Uterus (tissue), 2 donors: Measurements from ENCODE around the gene HTR2A.

Source experiments
- POLR2A ChIP-seq, 2 donors: fragments of 450-650 bp; IDR thresholded peaks; one replicate each; pipeline ENCODE4 v1.6.1; 2016; ENCODE audit warnings: antibody characterized with exemption in 2 of 2, mild to moderate bottlenecking in 1 of 2, moderate library complexity in 1 of 2
- TF ChIP-seq, protein P1 (sequence below), 4 experiments: fragments of 200-600 bp in 2 of 4; fragments of 450-650 bp in 2 of 4; sonication (generic) in 2 of 4; IDR thresholded peaks; one replicate each; pipeline ENCODE4 v1.5.1; 2016 to 2019; ENCODE audit warnings: antibody characterized with exemption in 4 of 4, mild to moderate bottlenecking in 2 of 4, moderate library complexity in 1 of 4

DNA sequence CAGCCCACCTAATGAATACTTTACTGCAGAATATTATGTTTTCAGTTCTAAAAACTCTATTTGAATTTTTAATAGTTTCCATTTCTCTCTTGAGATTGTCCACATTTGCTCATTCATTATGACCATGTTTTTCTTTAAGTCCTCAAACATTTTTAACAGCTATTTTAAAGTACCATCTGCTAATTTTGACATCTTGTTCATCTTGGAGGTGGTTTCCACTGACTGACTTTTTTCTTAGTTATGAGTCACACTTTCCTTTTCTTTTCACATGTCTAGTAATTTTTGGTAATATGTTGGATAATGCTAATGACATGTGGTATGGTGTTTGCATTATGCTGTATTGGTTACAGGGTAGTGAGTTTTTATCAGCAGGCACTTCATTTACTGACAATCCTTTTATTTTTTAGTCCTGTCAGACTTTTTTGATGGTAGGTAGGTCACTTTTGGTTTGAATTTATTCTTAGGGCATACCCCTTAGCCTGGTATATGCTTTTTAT is 84.5 kb downstream of the HTR2A start:
- TF ChIP-seq, protein P1, sequence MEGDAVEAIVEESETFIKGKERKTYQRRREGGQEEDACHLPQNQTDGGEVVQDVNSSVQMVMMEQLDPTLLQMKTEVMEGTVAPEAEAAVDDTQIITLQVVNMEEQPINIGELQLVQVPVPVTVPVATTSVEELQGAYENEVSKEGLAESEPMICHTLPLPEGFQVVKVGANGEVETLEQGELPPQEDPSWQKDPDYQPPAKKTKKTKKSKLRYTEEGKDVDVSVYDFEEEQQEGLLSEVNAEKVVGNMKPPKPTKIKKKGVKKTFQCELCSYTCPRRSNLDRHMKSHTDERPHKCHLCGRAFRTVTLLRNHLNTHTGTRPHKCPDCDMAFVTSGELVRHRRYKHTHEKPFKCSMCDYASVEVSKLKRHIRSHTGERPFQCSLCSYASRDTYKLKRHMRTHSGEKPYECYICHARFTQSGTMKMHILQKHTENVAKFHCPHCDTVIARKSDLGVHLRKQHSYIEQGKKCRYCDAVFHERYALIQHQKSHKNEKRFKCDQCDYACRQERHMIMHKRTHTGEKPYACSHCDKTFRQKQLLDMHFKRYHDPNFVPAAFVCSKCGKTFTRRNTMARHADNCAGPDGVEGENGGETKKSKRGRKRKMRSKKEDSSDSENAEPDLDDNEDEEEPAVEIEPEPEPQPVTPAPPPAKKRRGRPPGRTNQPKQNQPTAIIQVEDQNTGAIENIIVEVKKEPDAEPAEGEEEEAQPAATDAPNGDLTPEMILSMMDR (IDR thresholded peaks at IDR 0.05) = no peak
- TF ChIP-seq POLR2A (IDR thresholded peaks at IDR 0.05) = no peak
